HUES48 (cell line): ENCODE results near the gene ING1.
"Not testable (repeated sequence)": the region's sequence is repeated elsewhere in the genome, so short reads cannot be mapped to it uniquely, and the experiment has no call there.

Experiments used
- H3K27ac ChIP-seq: one replicate; pipeline ENCODE4 v1.7.0; 2013; ENCODE audit warnings: low read depth, low read length, inconsistent platforms
- H3K27me3 ChIP-seq: 2 replicates; pipeline ENCODE4 v1.6.1; 2013; ENCODE audit warnings: mild to moderate bottlenecking, low read length; ENCODE audit not compliant: control insufficient read depth, insufficient read depth
- H3K36me3 ChIP-seq: 2 replicates; pipeline ENCODE4 v1.6.1; 2013; ENCODE audit warnings: low read length; ENCODE audit not compliant: control insufficient read depth, insufficient read depth
- H3K4me1 ChIP-seq: 2 replicates; pipeline ENCODE4 v1.6.1; 2013; ENCODE audit warnings: mild to moderate bottlenecking, low read length; ENCODE audit not compliant: control insufficient read depth, insufficient read depth
- H3K4me3 ChIP-seq: 2 replicates; pipeline ENCODE4 v1.5.1; 2013; ENCODE audit warnings: mild to moderate bottlenecking, low read depth, low read length
- H3K9ac ChIP-seq: 2 replicates; pipeline ENCODE4 v1.6.1; 2013; ENCODE audit warnings: mild to moderate bottlenecking, low read depth, low read length, moderate library complexity
- H3K9me3 ChIP-seq: 2 replicates; pipeline ENCODE4 v1.6.1; 2013; ENCODE audit warnings: low read length; ENCODE audit not compliant: control insufficient read depth, insufficient read depth

ING1 gene

DNA sequence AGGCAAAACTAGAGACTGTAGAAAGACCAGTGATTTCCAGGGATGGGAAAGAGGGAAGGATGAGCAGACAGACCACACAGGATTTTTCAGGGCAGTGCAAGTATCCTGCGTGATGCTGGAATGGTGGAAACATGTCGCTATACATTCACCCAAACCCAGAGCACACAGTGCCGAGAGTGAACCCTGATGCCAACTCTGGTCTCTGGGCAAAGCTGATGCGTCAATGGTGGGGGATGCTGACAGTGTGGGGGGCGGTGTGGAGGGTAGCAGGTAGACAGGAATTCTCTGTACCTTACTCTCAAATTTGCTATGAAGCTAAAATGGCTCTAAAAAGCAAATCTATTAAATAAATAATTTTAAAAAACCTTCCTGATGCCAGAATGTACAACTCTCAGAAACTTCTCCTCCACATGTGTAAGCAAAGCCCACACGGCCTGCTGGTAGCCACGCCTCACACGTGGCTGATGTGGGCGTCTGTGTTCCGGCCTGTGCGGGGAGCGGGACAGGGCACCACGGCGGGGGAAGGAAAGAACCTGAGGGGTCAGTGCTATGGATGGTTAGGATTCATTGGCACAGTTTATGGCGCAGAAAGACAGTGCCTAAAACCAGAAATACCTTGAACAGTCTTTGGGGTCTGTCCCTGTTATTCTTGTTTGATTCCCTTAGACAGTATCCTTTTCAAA, 31.5 kb upstream of the ING1 start:
- no peaks in the 10 kb centered on the region for H3K27me3 ChIP-seq
- H3K4me1 ChIP-seq, result no peaks in the 10 kb centered on the region
- no peak overlapping the region for H3K4me3 ChIP-seq
- H3K36me3 ChIP-seq, result peaks cover 70% of the 10 kb centered on the region
- no peaks in the 10 kb centered on the region for H3K9me3 ChIP-seq
- no peak overlapping the region for H3K9ac ChIP-seq
- H3K27ac ChIP-seq, result no peak overlapping the region

DNA sequence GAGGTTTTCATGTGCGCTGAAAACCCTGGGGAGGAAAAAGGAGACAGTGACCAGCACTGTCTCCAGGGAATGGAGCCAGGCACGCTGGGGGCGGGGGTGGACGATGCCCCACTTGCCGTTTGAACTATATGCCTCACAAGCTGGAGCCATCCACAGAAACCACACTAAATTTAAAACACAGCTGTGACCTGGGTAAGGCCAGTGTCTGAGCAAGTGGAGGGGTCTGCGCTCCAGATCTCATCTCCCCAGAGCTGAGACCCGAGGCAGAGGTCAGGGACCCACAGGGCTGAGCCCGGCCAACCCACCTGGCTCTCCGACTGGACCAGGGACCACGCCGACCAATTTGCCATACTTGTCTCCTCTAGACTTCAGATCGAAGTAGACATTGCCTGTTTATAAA, 30.8 kb upstream of the ING1 start:
- Histone ChIP-seq H3K27me3 (no peaks in the 10 kb centered on the region), H3K27ac (no peak overlapping the region), H3K4me1 (no peaks in the 10 kb centered on the region), H3K9ac (no peak overlapping the region), H3K9me3 (no peaks in the 10 kb centered on the region), H3K36me3 (peaks cover 74% of the 10 kb centered on the region), H3K4me3 (no peak overlapping the region)

DNA sequence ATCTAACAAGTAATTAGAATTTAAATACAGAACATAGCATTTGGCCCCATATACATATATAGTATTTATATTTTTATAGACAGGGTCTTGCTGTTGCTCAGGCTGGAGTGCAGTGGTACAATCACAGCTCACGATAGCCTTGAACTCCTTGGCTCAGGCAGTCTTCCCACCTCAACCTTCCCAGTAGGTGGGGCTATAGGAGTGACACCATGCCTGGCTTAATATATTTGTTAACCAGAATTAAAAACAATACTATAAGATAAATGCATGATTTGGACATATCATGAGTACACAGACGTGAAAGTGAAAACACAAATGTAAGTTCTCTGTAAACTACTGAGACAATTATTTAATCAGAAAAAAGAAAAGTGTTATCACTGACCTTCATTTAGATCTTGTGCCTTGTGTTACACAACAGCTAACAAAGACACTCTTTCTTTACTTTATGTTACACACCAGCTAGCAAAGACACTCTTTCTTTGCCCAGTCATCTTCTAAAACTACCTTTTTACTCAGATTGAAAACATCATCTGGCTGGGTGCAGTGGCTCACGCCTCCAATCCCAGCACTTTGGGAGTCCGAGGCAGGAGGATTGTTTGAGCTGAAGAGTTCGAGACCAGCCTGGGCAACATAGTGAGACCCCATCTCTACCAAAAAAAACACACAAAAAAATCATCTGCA, 30.2 kb upstream of the ING1 start:
- Histone ChIP-seq H3K27ac (no peak overlapping the region), H3K9ac (no peak overlapping the region), H3K4me3 (no peak overlapping the region), H3K36me3 (peaks cover 77% of the 10 kb centered on the region), H3K9me3 (no peaks in the 10 kb centered on the region), H3K27me3 (no peaks in the 10 kb centered on the region), H3K4me1 (no peaks in the 10 kb centered on the region)

DNA sequence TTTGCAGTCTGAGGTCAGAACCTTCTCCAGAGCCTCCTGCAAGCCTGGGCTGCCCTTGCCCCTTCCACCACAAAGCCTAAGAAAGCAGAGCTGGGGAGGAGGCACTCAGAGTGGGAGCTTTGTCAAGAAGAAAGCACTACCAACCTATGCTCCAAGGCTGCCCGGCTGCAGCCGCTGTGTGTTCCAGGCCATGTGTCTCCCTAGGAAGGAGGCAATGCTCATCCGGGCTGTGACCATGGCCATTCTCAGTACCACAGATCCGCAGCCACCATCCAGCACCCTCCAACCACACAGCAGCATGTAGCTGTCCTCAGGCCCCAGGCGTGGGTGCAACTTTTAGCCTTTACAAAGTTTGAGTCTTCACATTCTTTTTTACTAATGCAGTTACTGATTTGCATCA, 29.6 kb upstream of the ING1 start:
- H3K4me3 ChIP-seq, result no peak overlapping the region
- no peak overlapping the region for H3K9ac ChIP-seq
- no peaks in the 10 kb centered on the region for H3K4me1 ChIP-seq
- H3K9me3 ChIP-seq, result no peaks in the 10 kb centered on the region
- no peak overlapping the region for H3K27ac ChIP-seq
- no peaks in the 10 kb centered on the region for H3K27me3 ChIP-seq
- peaks cover 73% of the 10 kb centered on the region for H3K36me3 ChIP-seq

DNA sequence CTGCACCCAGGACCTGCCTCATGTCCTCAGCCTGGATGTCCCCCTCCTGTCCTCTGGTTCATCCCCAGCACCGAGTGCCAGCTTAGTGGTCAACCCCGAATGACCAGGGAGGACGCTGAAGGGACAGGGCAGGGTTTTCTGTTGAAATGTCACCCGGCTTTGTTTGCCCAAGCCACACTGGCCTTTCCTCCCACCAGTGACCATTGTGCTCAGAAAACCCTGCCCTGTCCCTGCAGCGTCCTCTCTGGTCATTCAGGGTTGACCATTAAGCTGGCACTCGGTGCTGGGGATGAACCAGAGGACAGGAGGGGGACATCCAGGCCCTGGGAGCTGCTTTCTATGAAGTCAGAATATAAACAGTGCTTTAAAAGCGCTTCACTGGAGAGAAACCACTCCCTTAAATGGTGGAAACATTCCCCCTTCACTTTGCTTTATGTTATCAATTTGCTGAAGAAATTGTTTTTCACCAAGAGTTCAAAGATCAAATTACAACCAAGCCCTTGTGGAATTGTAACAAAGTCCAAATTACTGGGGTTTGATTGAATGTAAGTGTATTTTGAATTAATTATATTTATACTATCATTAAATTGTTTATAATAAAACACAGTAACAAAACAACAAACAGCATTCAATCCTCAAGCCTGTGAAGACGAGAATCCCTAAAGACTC, 29.0 kb upstream of the ING1 start:
- Histone ChIP-seq H3K9me3 (no peaks in the 10 kb centered on the region), H3K9ac (no peak overlapping the region), H3K27me3 (no peaks in the 10 kb centered on the region), H3K4me3 (no peak overlapping the region), H3K36me3 (peaks cover 73% of the 10 kb centered on the region), H3K27ac (no peak overlapping the region), H3K4me1 (no peaks in the 10 kb centered on the region)

DNA sequence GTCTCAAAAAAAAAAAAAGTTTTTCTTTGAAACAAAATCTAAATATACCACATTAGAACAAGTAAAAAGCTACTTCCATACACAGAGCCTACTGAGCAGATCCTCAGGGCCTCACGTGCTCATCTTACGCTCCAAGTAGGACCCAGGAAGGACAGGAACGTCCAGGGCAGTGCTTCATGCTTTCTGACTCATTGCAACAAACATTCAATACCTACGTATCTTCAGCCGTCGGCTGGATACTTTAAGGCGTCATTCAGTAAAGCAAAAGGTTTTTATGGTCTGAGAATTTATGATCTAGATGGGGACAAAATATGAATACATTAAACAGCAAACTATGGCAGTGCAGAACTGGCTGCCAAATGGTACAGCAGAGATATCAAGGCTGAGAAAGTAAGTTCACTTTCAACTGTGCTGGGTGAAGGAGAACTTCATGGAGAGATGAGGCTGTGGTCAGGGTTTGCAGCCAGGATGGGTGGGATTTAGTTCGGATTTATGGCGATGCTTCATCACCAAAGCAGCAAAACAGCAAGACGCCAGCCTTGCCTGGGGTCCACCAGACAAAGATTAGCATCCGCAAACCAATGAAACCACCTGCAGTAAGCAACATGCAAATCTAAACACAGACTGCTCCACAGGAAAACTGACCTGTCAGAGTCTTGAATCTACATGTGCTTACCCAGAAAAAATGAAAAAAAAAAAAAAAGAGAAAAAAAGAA, 28.0 kb upstream of the ING1 start:
- Histone ChIP-seq H3K9ac (no peak overlapping the region), H3K27me3 (no peaks in the 10 kb centered on the region), H3K27ac (no peak overlapping the region), H3K4me1 (no peaks in the 10 kb centered on the region), H3K4me3 (no peak overlapping the region), H3K36me3 (peaks cover 73% of the 10 kb centered on the region), H3K9me3 (no peaks in the 10 kb centered on the region)

DNA sequence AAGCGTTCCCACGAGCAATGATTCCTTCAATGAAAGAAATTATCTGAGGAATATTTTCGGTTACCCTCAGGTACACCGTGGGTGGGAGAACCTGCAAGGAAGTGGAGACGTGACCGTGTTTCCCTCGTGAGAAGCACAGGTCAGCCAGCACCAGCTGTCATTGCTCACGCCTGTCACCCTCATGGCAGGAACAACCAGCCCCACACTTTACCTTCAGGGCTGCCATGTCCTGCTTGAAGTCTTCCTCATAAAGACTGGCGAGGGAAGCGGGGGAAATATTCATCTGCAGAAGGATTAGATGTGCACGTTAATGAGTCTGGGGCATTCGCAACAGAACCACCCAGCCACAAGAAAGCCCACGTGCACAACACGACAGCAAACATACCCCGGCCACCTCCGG, 25.8 kb upstream of the ING1 start:
- no peak overlapping the region for H3K27ac ChIP-seq
- H3K9me3 ChIP-seq, result no peaks in the 10 kb centered on the region
- peaks cover 55% of the 10 kb centered on the region for H3K36me3 ChIP-seq
- H3K9ac ChIP-seq, result no peak overlapping the region
- H3K4me1 ChIP-seq, result no peaks in the 10 kb centered on the region
- no peaks in the 10 kb centered on the region for H3K27me3 ChIP-seq
- no peak overlapping the region for H3K4me3 ChIP-seq

DNA sequence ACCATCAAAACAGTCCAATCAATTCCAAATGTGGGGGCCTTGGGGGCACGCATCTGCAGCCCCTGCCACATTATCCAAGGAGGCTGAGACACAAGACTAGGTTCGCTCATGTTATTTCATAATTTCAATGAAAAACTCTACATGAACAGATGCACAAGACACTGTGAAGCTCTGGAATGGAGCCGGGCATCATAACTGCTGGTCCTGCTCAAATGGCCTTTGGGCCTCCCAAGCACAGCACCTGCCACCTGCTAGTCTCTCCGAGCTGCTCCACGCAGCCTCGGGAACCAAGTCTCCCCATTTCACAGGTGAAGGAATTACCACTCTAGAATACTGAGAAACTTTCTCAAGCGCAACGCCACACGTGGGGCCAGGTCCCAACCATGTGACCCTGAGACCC, 24.5 kb upstream of the ING1 start:
- no peaks in the 10 kb centered on the region for H3K4me1 ChIP-seq

DNA sequence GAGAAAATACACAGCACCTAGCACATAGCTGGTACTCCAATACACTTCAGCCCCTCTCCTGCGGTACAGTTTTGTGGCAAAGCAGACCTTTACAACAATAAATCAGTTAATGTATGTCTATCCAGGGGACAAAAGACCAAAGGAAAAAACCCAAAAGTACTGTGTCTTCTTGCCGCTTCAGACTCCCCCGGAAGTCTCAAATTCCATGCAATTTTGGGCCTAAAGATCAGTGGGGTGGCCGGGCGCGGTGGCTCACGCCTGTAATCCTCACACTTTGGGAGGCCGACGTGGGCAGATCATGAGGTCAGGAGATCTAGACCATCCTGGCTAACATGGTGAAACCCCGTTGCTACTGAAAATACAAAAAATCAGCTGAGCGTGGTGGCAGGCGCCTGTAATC, 23.8 kb upstream of the ING1 start:
- Histone ChIP-seq H3K4me1 (no peaks in the 10 kb centered on the region), H3K36me3 (peaks cover 41% of the 10 kb centered on the region), H3K27ac (no peak overlapping the region), H3K9ac (no peak overlapping the region), H3K27me3 (no peaks in the 10 kb centered on the region), H3K4me3 (no peak overlapping the region), H3K9me3 (no peaks in the 10 kb centered on the region)

More for the DNA sequence above, 24.5 kb upstream of the ING1 start:
- Histone ChIP-seq H3K27ac (no peak overlapping the region), H3K9ac (no peak overlapping the region), H3K27me3 (no peaks in the 10 kb centered on the region), H3K36me3 (peaks cover 43% of the 10 kb centered on the region), H3K4me3 (no peak overlapping the region), H3K9me3 (no peaks in the 10 kb centered on the region)

DNA sequence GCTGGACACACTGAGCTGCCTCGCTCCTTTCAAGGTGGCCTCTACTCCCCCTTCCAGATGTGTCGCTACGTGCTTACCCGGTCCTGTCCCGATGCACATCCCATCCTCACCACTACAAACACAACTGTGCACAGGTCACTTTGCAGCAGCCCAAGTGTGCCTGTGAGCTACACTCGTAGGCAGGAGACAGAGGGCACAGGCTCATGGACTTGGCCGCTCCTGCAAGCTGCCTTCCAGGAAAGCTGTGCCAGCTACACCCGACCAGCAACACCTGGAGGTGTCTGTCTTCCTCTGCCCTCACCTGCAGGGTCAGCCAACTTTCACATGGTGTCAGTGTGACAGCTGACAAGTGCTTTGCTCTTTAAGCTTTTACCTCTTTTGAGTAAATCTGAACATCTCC, 23.0 kb upstream of the ING1 start:
- H3K9ac ChIP-seq, result no peak overlapping the region
- H3K27ac ChIP-seq, result no peak overlapping the region
- no peaks in the 10 kb centered on the region for H3K4me1 ChIP-seq
- H3K9me3 ChIP-seq, result no peaks in the 10 kb centered on the region
- peaks cover 39% of the 10 kb centered on the region for H3K36me3 ChIP-seq
- no peaks in the 10 kb centered on the region for H3K27me3 ChIP-seq
- H3K4me3 ChIP-seq, result no peak overlapping the region

DNA sequence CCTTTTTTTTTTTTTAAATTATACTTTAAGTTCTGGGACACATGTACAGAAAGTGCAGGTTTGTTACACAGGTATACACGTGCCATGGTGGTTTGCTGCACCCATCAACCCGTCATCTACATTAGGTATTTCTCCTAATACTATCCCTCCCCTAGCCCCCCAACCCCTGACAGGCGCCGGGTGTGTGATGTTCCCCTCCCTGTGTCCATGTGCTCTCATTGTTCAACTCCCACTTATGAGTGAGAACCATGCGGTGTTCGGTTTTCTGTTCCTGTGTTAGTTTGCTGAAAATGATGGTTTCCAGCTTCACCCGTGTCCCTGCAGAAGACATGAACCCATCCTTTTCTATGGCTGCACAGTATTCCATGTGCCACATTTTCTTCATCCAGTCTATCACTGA, 17.7 kb upstream of the ING1 start:
- H3K27me3 ChIP-seq, H3K4me1 ChIP-seq, H3K27ac ChIP-seq, H3K9me3 ChIP-seq, H3K4me3 ChIP-seq, H3K9ac ChIP-seq: not testable (repeated sequence)
- H3K36me3 ChIP-seq, result peaks cover 49% of the 10 kb centered on the region
